HUES6 (cell line): ENCODE results near the gene SIN3B.
A peak's percentile ranks its signal among the peaks of the same experiment; 100 is the strongest.

ENCODE experiments used
- H3K27ac ChIP-seq: 2 replicates; pipeline ENCODE4 v1.7.0; 2013; ENCODE audit warnings: low read depth, mild to moderate bottlenecking, low read length, inconsistent platforms
- H3K27me3 ChIP-seq: 2 replicates; pipeline ENCODE4 v1.6.1; 2013; ENCODE audit warnings: low read length; ENCODE audit not compliant: control insufficient read depth, insufficient read depth
- H3K36me3 ChIP-seq: 2 replicates; pipeline ENCODE4 v1.6.1; 2013; ENCODE audit warnings: low read length; ENCODE audit not compliant: control insufficient read depth, insufficient read depth
- H3K4me1 ChIP-seq: 2 replicates; pipeline ENCODE4 v1.6.1; 2013; ENCODE audit warnings: low read length; ENCODE audit not compliant: control insufficient read depth, insufficient read depth
- H3K4me3 ChIP-seq: 2 replicates; pipeline ENCODE4 v1.5.1; 2013; ENCODE audit warnings: low read depth, low read length
- H3K9ac ChIP-seq: one replicate; pipeline ENCODE4 v1.6.1; 2013; ENCODE audit warnings: mild to moderate bottlenecking, low read length
- H3K9me3 ChIP-seq: 2 replicates; pipeline ENCODE4 v1.6.1; 2013; ENCODE audit warnings: low read depth, low read length; ENCODE audit not compliant: control insufficient read depth, insufficient read depth

SIN3B gene

GRCh38 chr19:16890461-16891184, 61.4 kb downstream of the SIN3B start:
- H3K9ac ChIP-seq = peak overlapping the region; percentile 29
- peaks cover 3% of the 10 kb centered on the region; the same call in 1 of the 2 replicates for H3K4me1 ChIP-seq
- H3K27me3 ChIP-seq = no peaks in the 10 kb centered on the region
- H3K27ac ChIP-seq = no peak overlapping the region
- no peaks in the 10 kb centered on the region for H3K9me3 ChIP-seq
- no peak overlapping the region for H3K4me3 ChIP-seq
- H3K36me3 ChIP-seq = no peaks in the 10 kb centered on the region

GRCh38 chr19:16891696-16892382, 62.6 kb downstream of the SIN3B start:
- H3K4me1 ChIP-seq = peaks cover 3% of the 10 kb centered on the region; the same call in 1 of the 2 replicates
- H3K9ac ChIP-seq = no peak overlapping the region
- H3K36me3 ChIP-seq = no peaks in the 10 kb centered on the region
- no peaks in the 10 kb centered on the region for H3K9me3 ChIP-seq
- H3K4me3 ChIP-seq = no peak overlapping the region
- no peak overlapping the region for H3K27ac ChIP-seq
- H3K27me3 ChIP-seq = no peaks in the 10 kb centered on the region

- Histone ChIP-seq H3K27me3 (no peaks in the 10 kb centered on the region), H3K27ac (no peak overlapping the region), H3K36me3 (no peaks in the 10 kb centered on the region), H3K9ac (no peak overlapping the region), H3K9me3 (no peaks in the 10 kb centered on the region), H3K4me1 (peaks cover 3% of the 10 kb centered on the region; the same call in 1 of the 2 replicates), H3K4me3 (no peak overlapping the region)
Measured at GRCh38 chr19:16892436-16892835, 63.2 kb downstream of the SIN3B start.

- Histone ChIP-seq H3K4me1 (peaks cover 3% of the 10 kb centered on the region; the same call in 1 of the 2 replicates), H3K4me3 (no peak overlapping the region), H3K9ac (no peak overlapping the region), H3K36me3 (no peaks in the 10 kb centered on the region), H3K27ac (no peak overlapping the region), H3K9me3 (no peaks in the 10 kb centered on the region), H3K27me3 (peaks cover 6% of the 10 kb centered on the region)
Measured at GRCh38 chr19:16892868-16893685, 63.9 kb downstream of the SIN3B start.

GRCh38 chr19:16893686-16893989, 64.4 kb downstream of the SIN3B start:
- H3K27ac ChIP-seq = no peak overlapping the region
- H3K4me3 ChIP-seq = no peak overlapping the region
- H3K27me3 ChIP-seq = peaks cover 12% of the 10 kb centered on the region
- H3K4me1 ChIP-seq = peaks cover 3% of the 10 kb centered on the region; the same call in 1 of the 2 replicates
- H3K9me3 ChIP-seq = no peaks in the 10 kb centered on the region
- H3K9ac ChIP-seq = no peak overlapping the region
- H3K36me3 ChIP-seq = no peaks in the 10 kb centered on the region

GRCh38 chr19:16894080-16894479, 64.9 kb downstream of the SIN3B start:
- Histone ChIP-seq H3K36me3 (no peaks in the 10 kb centered on the region), H3K27me3 (peaks cover 15% of the 10 kb centered on the region), H3K27ac (no peak overlapping the region), H3K9ac (no peak overlapping the region), H3K4me3 (no peak overlapping the region), H3K9me3 (no peaks in the 10 kb centered on the region), H3K4me1 (peaks cover 3% of the 10 kb centered on the region; the same call in 1 of the 2 replicates)

GRCh38 chr19:16895467-16896145, 66.4 kb downstream of the SIN3B start:
- Histone ChIP-seq H3K4me1 (no peaks in the 10 kb centered on the region), H3K4me3 (peak overlapping the region; percentile 78), H3K36me3 (no peaks in the 10 kb centered on the region), H3K9ac (no peak overlapping the region), H3K27ac (no peak overlapping the region), H3K27me3 (peaks cover 15% of the 10 kb centered on the region), H3K9me3 (no peaks in the 10 kb centered on the region)

- no peak overlapping the region for H3K27ac ChIP-seq
- H3K27me3 ChIP-seq = peaks cover 15% of the 10 kb centered on the region
Measured at GRCh38 chr19:16896146-16897028, 67.2 kb downstream of the SIN3B start.

GRCh38 chr19:16897029-16897855, 68.0 kb downstream of the SIN3B start:
- H3K9ac ChIP-seq = peak overlapping the region; percentile 13
- H3K4me3 ChIP-seq = peak overlapping the region; percentile 63
- H3K27ac ChIP-seq = no peak overlapping the region
- no peaks in the 10 kb centered on the region for H3K9me3 ChIP-seq
- H3K36me3 ChIP-seq = no peaks in the 10 kb centered on the region
- H3K27me3 ChIP-seq = peaks cover 15% of the 10 kb centered on the region
- no peaks in the 10 kb centered on the region for H3K4me1 ChIP-seq

More at GRCh38 chr19:16896146-16897028, 67.2 kb downstream of the SIN3B start:
- no peaks in the 10 kb centered on the region for H3K9me3 ChIP-seq
- peak overlapping the region; percentile 29 for H3K9ac ChIP-seq
- no peaks in the 10 kb centered on the region for H3K4me1 ChIP-seq
- peak overlapping the region; percentile 78 for H3K4me3 ChIP-seq
- H3K36me3 ChIP-seq = no peaks in the 10 kb centered on the region
